ENCODE measurements around the gene GBX2.

Gene GBX2

DNA sequence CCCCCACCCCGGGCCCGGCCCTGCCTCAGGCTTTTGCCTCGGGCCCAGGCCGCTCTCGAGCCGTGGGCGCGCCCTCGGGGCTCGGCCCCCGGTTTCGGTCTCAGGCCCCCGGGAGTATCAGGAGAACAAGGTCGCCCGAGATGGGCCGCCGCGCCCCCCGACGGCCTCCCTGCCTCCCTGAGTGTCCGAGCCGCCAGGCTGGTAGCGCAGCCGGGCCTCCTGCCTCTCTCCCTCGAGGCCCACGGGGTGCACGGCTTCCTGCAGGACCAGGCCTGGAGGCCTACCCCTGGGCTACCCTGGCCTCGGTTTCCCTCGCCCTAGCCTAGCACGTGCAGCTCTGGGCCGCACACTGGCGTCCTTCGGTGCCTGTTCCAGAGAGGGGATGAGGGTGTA is 8.4 kb downstream of the GBX2 start:
- no peak for TF ChIP-seq ZFX (IDR thresholded peaks at IDR 0.05; ENCODE audit: borderline replicate concordance)
- TF ChIP-seq, protein P1, sequence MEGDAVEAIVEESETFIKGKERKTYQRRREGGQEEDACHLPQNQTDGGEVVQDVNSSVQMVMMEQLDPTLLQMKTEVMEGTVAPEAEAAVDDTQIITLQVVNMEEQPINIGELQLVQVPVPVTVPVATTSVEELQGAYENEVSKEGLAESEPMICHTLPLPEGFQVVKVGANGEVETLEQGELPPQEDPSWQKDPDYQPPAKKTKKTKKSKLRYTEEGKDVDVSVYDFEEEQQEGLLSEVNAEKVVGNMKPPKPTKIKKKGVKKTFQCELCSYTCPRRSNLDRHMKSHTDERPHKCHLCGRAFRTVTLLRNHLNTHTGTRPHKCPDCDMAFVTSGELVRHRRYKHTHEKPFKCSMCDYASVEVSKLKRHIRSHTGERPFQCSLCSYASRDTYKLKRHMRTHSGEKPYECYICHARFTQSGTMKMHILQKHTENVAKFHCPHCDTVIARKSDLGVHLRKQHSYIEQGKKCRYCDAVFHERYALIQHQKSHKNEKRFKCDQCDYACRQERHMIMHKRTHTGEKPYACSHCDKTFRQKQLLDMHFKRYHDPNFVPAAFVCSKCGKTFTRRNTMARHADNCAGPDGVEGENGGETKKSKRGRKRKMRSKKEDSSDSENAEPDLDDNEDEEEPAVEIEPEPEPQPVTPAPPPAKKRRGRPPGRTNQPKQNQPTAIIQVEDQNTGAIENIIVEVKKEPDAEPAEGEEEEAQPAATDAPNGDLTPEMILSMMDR (IDR thresholded peaks at IDR 0.05), result no peak
- no peak overlapping the region for H3K27ac ChIP-seq

DNA sequence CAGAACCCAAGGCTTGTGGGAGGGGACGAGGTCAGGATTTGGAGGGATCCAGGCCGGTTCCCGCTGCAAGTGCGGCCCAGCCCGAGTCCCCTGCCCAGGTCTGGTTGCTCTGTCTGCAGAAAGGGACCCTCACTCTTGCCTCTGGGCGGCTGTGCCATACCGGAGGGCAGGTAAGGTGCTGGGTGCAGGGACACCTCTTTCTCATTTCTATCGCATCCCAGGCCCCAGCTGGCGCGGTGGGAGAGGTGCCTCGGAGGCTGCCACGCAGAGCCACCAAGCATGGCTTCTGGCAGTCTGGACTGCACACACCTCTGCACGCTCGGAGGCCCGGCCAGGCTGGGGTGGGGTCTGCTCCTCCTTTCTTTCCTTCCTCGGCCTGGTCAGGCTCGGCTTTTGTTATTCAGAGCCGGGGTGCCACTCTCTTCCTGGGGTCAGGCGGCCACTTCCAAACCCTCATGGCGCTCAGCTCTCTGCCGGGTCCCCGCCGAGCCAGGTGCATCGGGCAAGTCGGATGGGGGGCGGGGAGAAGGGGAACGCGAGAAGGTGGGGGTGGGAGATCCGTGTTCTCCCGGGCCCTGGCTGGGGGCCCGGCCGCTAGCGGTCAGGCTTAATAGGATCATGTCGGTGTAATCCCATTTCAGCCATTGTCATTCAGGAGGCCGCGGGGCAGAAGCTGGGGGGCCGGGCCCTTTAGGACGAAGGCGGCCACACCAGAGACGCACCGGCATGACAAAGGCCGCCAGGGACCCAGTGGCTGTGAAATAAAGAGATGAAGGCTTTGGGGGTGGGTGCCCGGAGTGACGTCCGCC is 9.0 kb downstream of the GBX2 start:
- no peak overlapping the region for H3K27ac ChIP-seq
- TF ChIP-seq, protein P1 (IDR thresholded peaks at IDR 0.05), result no peak

DNA sequence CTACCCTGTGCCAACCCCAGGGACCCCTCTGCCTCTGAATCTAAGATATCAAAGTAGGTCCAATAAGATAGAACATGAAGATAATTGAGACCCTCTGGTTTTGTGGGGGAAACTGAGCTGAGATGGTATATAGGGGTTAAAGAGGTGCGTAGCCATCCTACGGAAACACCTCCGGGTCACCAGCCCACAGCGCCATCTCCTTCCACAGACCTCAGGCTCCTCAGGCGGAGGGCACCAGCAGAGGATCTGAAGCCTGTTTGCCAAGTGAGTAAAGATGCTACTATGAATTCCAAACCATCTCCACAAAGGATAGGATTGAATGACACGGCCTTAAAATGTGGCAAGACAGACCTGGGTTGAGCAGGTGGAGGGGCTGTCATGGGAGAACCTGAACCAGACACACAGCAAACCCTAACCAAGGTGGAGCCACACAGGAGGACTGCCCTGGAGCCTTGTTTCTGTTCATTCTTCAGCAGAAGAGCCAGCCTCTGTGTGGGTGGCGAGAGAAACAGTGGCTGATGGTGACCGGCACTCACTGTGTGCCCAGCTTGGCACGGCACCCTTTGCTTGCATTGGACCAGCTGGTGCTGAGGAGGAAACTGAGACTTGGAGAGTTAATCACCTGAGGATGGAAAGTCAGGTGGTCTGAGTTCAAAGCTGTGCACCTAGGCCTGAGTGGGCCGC is 10.2 kb downstream of the GBX2 start:
- no peak overlapping the region for H3K27ac ChIP-seq
- no peak for TF ChIP-seq ZFX (IDR thresholded peaks at IDR 0.05; ENCODE audit: borderline replicate concordance)
- TF ChIP-seq, protein P1 (IDR thresholded peaks at IDR 0.05), result no peak

DNA sequence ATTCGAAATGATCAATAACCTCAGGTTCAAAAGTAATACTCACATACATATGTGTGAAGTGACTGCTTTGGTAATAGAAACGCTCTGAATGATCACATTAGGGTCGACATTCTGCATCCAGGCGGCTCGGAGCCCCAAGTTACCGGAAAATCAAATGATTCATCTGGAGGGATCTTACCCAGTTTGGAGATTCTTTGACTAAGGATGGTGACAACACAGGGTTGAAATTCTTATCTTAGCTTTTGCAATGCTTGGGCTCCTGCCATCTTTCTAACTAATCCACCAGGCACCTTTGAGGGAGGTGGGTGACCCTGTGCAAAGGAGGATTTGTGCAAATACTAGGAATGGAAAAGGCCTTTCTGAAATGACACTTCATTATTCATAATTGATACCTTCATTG is 10.8 kb downstream of the GBX2 start:
- no peak overlapping the region for H3K27ac ChIP-seq
- no peak for TF ChIP-seq ZFX (IDR thresholded peaks at IDR 0.05; ENCODE audit: borderline replicate concordance)
- TF ChIP-seq, protein P1 (IDR thresholded peaks at IDR 0.05), result no peak

DNA sequence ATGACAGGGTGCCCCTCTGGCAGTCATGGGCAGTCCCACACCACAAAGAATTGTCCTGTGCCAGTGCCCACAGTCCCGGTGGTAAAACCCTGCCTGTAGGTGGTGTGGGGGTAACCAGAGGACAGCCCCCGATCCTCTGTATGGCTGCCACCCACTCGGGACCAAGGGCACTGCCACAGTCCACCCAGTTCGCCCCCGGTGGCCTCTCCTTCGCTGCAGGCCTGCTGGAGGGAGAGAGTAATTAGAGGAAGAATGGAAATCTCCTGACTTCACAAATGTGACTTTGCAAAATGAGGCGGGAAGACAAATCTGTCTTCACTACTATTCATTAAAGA is 11.4 kb downstream of the GBX2 start:
- TF ChIP-seq, protein P1 (IDR thresholded peaks at IDR 0.05), result no peak
- TF ChIP-seq ZFX (IDR thresholded peaks at IDR 0.05; ENCODE audit: borderline replicate concordance), result no peak
- no peak overlapping the region for H3K27ac ChIP-seq

DNA sequence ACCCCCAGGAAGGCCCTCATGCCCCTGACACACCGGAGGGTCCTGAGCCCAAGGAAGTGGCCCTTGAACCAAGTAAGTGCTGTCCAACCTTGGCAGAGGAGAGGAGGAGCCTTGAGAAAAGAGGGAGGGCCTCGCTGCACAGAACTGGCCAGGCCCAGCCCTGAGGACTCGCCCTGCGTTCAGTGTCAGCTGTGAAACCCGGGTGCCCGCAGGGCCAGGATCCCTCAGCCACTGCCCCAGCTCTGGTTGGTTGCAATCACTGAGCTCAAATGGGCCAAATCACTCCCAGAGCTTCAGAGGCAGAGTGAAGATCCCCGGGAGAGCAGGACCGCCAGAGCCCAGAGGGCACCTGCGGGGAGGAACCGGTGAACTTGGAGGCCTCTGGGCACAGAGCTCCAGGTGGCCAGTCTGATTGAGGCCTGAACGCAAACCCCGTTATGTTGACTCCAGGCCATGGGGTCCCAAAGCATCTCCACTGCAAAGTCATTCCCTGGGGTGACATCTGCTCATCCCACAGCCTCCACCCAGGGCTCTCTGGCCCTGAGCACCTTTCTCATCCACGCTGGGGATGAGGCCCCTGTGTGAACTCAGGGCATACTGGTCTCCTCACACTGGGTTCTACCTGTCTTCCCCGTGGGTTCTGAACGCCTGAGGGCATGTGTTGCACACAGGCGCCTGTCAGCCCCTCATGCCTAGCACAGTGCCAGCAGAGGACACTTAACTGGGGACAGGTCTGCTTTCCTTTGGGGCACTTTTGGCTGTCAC is 11.9 kb downstream of the GBX2 start:
- TF ChIP-seq ZFX (IDR thresholded peaks at IDR 0.05; ENCODE audit: borderline replicate concordance), result no peak
- TF ChIP-seq, protein P1 (IDR thresholded peaks at IDR 0.05), result no peak
- H3K27ac ChIP-seq, result no peak overlapping the region

Measured in 22Rv1 (cell line).